Measurements from ENCODE around the gene ACYP2.
"Not testable (repeated sequence)": the region's sequence is repeated elsewhere in the genome, so short reads cannot be mapped to it uniquely, and the experiment has no call there.

The ACYP2 gene

DNA sequence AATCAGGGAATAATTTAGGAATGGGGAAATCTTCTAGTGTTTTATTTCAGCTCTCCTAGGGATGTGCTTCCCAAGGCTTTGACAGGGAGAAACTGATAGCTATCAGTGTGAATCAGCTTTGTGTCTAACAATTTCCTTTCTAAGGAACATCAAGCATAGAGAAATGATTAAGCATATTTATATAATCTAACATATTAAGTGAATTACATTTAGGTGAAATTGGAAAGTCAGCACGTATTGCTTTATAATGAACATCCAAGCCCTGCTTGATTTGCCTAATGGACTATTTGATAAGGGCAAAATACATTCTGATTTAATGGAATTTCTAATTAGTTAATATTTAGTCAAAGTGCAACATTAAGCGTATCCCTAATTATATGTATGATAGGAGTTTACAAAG lies 160.1 kb downstream of the ACYP2 start:
- DNase-seq, result no peak

DNA sequence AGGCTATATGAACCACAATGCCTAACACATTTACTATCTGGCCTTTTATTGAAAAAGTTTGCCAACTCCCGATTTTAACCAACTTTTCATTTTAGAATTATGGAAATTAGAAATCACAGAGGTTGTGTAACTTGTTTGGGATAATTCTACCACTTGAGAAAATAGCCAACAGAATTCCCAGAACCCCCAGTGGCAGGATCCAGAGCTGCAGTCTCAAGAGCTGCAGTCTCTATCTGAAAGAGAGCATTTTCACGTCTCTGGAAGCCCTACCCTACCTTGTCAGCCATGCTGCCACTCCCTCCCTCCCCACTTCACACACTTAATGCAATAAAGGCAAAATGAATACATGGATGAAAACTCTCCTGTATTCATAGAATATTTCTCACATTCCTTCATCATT lies 164.0 kb downstream of the ACYP2 start:
- no peak for DNase-seq

DNA sequence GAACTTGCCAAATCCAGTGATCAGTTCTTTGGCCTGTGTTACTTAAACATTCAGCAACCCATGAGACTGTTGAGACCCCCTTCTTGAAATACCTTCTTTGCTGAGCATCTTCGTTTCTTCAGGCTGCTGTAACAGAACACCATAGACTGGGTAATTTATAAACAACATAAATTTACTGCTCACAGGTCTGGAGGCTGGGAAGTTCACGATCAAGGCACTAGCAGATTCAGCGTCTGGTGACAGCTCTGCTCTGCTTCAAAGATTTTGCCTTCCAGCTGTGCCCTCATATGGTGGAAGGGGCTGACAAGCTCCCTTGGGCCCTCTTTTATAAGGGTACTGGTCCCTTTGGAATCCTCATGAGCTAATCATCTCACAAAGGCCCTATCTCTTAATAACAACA lies 169.4 kb downstream of the ACYP2 start:
- no peak for DNase-seq

DNA sequence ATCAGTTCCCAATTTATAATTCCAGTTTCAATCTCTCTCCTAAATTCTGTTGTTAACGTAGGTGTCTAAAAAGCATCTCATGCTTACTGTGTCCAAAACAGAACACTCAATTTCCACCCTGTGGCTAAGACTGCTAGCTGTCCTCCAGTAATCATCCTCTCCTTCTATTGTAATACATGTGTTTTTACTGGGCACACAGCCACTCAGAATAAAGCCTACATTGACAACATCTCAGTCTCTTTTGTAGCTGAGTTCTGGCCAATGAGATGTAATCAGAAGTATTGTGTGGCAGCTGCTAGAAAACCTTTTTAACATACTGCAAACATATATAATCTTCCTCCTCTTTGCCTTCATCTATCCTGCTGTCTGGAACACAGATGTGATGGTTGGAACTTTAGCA lies 170.0 kb downstream of the ACYP2 start:
- DNase-seq, result no peak

DNA sequence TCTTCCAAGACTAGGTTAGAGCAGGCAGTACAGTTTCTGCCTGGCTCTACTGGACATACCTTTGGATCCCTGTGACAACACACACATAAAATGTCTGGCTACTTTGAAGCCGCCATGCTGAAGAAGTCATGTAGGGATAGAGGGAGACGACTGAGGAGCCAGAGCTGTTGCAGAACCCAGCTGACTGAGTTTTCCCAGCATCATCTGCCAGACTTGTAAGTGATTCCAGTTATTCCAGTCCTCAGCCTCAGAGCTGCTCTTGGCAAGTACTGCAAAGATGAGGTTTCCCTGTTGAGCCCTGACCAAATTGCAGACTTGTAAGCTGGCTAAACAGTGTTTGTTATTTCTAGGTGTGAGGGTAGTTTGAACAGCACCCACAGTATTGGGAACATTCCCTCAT lies 172.1 kb downstream of the ACYP2 start:
- no peak for DNase-seq

DNA sequence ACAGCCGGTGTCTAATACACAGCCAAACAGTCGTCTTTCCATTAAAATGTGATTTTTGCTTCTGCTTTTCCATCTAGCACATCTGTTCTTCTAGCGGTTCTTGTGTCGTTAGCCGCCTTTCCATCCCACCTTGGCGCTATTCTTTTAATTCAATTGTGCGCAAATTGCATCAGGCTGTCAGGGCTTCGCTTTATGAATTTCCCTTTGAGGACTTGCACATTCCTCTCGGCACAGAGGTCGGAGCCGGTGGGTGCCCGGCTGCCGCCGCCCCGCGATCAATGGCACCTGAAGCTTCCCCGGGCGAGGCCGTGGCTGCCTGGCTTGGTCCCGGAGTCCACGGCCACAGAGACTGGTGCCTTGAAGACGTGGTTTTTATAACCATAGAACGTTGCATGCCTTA lies 174.5 kb downstream of the ACYP2 start:
- DNase-seq, result no peak

DNA sequence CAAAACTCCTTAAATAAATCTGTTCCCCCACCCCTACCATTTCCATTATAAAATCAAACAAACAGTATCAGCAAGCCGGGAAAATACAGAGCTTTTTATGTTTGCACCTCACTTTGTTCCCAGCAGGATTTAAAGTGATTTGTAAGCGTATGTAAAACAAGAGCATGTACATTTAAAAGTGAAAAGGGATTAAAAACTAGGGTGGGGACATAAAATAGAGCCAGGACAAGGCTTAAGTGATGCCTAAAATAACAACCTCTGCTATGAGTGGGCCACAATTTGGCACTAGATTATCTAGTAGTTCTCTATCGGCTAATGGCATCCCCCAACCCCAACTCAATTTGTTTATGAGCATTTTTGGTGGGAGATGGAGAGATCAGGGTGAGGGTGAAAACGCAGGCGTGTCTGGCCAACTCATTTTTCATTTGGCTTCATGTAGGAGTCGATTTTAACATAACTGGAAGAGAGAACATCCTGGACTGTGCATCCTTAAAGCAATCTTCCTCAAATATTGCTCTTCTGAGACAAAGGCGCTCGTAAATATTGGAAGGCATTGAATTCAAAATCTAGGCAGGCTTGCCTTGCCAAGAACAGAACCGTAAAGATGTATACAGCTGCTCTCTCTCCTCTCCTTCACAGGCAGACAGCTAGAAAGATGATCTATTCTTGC lies 175.1 kb downstream of the ACYP2 start:
- DNase-seq, result no peak

DNA sequence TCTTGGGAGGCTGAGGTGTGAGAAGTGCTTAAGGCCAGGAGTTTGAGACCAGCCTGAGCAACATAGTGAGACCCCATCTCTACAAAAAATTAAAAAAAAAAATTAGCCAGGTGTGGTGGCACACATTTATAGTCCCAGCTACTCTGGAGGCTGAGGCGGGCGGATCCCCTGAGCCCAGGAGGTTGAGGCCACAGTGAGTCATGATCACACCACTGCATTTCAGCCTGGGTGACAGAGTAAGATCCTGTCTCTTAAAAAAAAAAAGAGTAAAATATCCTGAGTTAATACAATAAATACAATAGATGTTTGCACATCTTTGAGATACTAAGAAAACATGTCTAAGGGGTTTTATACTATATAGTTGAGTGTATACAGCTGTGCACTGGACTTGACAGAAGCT lies 179.2 kb downstream of the ACYP2 start:
- DNase-seq, result not testable (repeated sequence)

DNA sequence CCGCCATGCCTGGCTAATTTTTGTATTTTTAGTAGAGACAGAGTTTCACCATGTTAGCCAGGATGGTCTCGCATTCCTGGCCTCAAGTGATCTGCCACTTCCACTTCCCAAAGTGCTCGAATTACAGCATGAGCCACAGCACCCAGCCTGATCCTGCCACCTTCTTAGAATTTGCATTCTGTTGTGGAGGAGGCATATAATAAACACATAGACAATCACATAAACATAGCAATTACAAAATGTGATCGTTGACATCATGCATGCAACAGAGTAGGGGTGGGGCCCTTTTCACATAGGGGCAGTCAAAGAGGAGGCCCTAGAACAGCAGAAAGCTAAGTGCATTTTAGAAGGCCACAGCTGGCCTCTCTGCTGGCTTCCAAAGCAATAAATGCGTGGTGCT lies 180.5 kb downstream of the ACYP2 start:
- no peak for DNase-seq

DNA sequence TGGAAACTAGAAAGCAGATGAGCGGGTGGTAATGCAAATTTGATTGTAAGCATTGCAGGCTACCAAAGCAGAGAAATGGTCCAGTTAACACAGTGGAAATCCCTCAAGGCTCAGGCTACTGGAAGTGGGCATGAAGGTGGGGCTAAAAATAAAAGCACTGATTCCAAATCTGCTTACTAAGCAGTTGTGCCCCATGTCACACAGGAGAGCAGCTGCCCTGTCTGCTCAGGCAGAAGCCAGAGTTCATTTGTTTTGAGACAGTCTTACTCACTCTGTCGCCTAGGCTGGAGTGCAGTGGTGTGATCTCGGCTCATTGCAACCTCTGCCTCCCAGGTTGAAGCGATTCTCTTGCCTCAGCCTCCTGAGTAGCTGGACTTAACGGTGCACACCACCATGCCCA lies 183.1 kb downstream of the ACYP2 start:
- DNase-seq, result no peak

DNA sequence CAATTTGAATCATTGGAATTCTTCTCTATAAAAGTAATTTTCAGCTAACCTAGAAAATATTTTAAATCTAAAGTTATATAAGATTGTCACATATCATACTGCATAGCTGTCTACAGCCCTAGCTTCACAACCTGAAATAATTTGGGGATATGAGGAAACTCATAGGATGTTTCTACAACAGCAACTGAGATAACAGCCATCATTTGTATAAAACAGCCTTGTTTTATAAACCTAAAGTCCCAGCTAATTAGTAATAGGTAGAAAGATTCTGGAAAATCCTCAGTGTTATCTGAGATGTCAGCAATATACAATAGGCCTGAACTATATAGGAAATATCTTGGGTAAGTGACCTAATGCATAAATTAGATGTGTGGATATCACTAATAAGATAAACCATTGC lies 188.2 kb downstream of the ACYP2 start:
- no peak for DNase-seq

DNA sequence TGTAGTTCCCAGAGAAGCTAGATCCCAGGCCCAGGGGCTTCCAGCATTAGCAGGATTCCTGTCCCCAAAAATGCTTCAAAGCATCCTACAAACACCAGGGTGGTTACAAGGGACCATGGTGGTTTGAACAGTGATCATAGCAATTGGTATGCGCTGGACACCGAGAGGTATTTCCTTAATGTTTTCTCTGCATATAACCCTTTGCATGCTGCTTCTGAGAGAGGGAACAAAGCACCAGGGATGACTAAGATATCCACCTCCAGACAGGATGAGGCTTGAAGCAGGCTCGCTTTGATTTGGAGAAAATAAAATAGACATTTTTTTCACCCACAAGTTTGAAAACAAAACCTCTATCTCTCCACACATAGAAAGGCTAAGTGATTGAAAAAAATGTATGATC lies 191.1 kb downstream of the ACYP2 start:
- no peak for DNase-seq

DNA sequence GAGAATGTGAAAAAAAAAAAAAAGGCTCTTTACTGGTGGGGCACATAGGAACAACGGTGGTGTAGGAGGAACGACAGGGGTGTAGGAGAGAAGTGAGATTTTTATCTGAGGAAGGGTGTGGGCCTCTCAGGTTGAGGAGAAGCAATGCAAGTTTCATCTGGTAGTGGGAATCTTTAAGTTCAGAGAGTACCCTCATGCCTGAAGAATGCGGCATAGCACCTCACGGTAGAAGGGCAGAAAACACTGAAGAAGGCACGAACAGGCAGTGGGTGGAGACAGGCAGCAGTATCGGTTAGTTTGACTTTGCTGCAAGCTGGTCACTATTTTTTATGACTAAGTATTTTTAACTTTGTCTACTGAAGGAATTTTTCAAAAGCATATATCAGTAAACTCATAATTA lies 192.8 kb downstream of the ACYP2 start:
- no peak for DNase-seq

DNA sequence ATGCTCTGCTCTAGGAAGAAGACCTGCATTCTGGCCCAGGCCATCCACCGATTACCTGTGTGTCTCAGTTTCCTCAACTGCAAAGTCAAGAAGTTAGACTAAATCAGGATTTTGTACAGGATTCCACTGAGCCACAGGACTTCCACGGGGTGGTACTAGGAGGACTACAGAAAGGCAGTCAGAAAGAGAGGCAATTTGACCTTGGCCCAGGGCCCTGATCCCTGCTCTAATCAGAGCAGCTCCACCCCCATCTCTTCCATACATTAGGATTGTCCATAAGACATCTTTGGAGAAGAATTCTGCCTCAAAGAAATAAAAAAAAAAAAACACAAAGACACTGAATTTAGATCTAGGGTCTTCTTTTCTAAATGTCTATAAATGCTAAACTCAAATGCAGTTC lies 193.4 kb downstream of the ACYP2 start:
- no peak for DNase-seq

DNA sequence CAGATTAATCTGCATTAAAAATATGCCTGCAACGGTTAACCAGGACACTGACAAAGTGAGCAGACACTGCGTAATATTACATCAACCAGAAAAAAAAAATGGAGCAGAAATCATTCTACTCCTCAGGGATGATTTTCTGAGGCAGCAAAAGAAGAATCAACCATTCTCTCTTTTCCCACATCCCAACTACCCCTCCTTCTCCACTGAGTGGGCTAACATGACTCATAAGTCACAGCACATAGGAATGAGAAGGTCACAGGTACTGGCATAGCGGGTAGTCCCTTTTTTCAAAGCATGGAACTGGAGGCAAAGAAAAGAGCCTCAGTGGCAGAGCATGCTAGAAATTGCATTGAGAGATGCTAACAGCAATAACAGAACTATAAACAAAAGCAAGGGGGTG lies 194.9 kb downstream of the ACYP2 start:
- no peak for DNase-seq

DNA sequence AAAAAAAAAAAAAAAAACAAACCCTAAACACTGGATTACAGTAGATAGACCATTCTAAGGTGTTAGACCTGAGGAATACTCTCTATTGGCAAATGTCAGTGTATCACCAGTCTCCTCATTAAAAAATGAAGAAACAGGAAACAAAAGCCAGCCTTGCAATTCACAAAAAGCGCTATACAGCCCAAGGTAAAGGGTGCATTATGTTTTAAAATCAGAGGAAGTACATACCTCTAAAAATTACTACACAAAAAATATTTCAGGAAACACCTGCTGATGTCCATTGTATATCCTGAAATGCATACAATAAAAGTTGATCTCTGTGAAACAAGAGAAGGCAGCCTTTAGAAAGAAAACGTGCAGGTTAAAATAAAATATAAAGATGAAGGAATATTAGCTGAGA lies 195.5 kb downstream of the ACYP2 start:
- DNase-seq, result no peak

DNA sequence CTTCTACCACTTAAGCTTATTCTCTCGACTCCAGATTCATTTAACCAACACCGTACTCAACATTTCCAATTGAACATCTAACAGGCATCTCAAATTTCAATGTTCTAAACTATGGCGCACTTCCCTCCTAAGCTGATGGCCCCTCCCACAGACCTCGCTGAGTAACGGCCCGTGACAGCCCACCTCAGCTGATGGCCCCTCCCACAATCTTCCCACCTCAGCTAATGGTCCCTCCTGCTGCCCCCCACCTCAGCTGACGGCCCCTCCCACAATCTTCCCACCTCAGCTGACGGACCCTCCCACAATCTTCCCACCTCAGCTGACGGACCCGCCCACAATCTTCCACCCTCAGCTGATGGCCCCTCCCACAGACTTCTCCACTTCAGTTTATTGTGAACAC lies 197.7 kb downstream of the ACYP2 start:
- DNase-seq, result no peak

DNA sequence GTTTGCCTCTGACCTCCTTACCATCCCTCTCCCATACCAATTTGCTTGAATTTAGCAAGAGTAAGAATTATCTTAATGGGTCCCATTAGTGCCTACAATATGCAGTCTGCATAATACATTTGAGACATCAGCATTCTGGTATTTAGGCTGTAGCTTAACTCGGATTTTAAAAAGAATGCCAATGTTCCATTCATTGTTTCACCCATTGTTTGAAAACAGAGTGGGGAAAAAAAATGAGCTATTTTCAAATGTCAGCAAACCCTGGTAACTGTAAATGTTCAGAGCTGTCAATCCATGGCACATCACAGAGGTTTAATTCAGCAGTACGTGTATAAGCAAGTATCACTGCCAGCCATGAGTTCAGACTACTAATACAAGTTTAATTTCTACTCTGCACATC lies 202.6 kb downstream of the ACYP2 start:
- no peak for DNase-seq

DNA sequence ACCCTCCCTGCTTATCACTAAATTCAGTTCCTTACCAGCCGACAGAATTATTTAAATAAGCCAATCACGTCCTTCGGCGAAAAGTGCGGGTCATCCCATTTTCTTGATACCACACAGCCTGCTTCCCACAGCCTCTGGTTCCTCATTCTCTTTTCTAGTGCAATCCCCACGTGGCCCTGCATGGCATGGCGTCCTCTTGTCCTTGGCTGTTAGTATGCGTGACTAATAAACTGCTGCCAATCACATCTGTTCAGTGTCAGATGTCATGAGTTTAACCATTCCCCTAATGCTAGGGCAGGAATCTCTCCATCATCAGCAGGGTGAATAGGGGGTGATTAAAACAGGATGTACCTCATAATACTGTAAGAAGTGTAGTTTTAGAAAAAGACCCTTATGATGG lies 203.4 kb downstream of the ACYP2 start:
- DNase-seq, result no peak

DNA sequence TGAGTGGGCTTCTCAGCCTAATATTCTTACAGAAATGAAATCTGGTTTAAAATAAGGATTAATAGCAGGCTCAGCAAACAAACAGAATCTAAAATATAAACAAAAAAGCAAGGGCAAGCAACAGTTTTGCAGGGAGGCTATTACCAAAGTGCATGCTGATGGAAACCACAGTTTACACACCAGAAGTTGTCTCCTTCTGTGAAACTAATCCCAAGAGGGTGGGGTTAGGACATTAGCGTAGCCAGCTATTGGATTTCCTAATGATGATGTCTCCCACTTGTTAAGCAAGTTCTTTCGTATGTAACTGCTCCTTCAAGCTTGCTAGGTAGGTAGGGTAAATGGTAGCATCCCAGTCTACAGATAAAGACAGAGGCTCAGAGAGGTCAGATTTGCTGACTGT lies 205.6 kb downstream of the ACYP2 start:
- DNase-seq, result no peak

DNA sequence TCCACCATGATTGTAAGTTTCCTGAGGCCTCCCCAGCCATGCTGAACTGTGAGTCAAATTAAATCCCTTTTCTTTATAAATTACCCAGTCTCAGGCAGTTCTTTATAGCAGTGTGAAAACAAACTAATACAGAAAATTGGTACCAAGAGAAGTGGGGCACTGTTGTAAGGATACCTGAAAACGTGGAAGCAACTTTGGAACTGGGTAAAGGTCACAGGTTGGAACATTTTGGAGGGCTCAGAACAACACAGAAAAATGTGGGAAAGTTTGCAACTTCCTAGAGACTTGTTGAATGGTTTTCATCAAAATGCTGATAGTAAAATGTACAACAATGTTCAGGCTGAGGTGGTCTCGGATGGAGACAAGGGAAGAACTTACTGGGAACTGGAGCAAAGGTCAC lies 209.1 kb downstream of the ACYP2 start:
- not testable (repeated sequence) for DNase-seq

DNA sequence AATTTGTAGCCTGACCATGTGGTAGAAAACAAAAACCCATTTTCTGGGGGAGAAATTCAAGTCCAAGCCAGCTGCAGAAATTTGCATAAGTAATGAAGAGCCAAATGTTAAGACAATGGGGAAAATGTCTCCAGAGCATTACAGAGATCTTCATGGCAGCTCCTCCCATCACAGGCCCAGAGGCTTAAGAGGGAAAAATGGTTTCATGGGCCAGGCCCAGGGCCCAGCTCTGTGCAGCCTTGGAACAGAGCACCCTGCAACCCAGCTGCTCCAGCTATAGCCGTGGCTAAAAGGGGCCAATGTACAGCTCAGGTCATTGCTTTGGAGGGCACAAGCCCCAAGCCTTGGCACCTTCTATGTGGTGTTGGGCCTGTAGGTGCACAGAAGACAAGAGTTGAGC lies 209.7 kb downstream of the ACYP2 start:
- DNase-seq, result no peak

DNA sequence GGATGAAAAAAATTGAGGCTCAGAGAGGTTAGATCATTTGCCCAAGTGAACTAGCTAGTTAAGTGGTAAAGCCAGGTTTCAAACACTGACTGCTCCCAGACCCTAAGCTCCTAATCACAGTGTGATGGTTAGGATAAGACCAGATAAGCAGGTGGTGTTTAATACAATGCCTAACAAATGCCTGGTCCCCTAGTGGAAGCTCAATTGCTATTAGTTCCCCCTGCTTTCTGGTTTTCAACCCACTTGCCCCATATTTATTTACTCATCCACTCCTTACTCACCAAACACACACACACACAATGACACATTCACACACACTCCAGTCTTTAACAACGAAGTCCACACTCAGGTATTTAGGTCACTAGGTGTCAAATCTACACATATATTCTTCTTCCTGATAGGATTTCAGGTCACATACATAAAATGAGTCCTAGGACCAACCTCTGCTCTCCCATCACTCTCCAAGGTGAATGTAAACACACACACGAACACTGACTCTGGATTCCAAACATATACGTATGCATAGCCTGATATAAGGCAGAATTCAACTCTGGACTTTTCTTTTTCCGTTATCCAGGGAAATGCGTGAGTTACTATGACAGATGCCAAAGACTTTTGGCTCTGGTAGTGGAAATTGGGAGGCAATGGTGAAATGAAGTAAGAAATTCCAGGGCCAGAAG lies 214.2 kb downstream of the ACYP2 start:
- no peak for DNase-seq

DNA sequence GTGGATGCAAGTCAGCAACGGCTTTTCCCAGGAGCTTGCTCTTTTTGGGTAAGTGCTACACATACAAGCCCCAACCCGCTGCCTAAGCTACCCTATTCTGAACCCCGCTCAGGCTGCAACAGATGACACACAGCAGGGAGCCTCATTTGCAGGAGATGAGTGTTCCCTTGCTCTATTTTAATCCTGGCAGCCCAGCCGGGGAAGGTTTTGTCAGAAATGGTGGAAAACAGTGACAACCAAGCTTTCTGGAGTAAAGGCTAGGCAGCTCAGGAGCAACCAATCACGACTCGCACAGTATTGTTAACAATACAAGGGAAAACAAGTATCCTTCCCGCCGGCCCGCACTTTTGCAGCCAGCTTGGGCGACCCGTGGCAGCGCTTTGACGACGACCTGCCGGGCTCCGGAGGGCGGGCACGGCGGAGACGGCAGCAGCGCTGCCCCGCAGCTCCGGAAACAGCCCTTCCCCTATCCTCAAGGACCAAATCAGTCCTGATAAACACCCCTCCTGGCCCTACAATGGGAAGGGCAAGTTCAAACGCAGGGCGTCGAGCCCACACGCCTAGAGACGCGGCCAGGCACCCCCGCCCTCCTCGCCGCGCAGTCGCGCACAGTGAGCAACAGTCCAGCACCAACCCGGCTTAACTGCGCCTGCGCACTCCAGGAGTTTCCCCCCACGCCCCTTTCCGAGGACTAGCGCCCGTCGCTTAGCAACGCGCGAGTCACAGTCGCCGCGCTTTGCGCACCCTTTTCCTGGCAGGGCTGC lies 214.9 kb downstream of the ACYP2 start:
- DNase-seq, result peak; percentile 81

All from activated gamma-delta T cell treated with Interleukin-2 at 50 U/mL for 16 hours (primary cell).